ENCODE measurements around the gene PIK3IP1.

PIK3IP1 gene

DNA sequence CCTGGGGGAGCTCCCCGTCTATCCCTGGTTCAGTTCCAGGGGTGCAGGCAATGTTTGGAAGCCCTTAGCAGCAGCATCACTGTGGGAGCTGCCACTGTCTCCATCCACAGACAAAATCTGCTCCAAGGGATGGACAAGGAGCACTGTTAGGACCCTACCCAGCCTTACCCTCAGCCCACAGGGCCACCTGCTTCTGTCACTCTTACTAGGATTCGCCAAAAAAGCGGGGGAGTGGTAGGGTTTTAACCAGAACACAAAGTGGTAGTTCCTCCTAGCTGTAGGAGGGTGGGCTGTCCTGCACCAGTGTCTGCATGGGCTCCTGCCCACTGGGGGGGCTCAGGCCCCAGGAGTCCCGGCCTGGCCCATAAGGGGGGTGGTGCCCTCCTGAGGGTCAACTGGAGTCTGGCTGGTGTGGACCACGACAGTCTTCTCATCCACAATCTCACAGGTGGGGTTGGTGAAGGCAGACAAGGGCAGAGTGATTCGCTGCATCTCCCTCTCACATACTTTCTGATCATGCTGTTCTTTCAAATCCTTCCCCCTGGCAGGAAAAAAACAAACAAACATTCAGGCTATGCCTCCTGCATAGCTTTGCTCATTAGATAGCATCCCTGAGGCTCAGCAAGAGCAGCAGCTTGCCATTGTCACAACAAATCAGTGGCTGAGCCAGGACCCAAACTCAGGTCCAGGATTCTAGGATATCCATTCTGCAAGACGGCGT lies 9.4 kb downstream of the PIK3IP1 start:
- TF ChIP-seq, protein P1, sequence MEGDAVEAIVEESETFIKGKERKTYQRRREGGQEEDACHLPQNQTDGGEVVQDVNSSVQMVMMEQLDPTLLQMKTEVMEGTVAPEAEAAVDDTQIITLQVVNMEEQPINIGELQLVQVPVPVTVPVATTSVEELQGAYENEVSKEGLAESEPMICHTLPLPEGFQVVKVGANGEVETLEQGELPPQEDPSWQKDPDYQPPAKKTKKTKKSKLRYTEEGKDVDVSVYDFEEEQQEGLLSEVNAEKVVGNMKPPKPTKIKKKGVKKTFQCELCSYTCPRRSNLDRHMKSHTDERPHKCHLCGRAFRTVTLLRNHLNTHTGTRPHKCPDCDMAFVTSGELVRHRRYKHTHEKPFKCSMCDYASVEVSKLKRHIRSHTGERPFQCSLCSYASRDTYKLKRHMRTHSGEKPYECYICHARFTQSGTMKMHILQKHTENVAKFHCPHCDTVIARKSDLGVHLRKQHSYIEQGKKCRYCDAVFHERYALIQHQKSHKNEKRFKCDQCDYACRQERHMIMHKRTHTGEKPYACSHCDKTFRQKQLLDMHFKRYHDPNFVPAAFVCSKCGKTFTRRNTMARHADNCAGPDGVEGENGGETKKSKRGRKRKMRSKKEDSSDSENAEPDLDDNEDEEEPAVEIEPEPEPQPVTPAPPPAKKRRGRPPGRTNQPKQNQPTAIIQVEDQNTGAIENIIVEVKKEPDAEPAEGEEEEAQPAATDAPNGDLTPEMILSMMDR (conservative IDR thresholded peaks at IDR 0.05): no peak
- H3K27ac ChIP-seq: no peak overlapping the region

- H3K27ac ChIP-seq: no peak overlapping the region
- TF ChIP-seq, protein P1 (conservative IDR thresholded peaks at IDR 0.05): no peak
These were observed 10.6 kb downstream of the PIK3IP1 start for GRCh38 chr22:31281733-31282132.

DNA sequence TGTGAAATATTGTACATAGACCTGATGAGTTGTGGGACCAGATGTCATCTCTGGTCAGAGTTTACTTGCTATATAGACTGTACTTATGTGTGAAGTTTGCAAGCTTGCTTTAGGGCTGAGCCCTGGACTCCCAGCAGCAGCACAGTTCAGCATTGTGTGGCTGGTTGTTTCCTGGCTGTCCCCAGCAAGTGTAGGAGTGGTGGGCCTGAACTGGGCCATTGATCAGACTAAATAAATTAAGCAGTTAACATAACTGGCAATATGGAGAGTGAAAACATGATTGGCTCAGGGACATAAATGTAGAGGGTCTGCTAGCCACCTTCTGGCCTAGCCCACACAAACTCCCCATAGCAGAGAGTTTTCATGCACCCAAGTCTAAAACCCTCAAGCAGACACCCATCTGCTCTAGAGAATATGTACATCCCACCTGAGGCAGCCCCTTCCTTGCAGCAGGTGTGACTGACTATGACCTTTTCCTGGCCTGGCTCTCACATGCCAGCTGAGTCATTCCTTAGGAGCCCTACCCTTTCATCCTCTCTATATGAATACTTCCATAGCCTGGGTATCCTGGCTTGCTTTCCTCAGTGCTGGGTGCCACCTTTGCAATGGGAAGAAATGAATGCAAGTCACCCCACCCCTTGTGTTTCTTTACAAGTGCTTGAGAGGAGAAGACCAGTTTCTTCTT lies 12.3 kb downstream of the PIK3IP1 start:
- TF ChIP-seq, protein P1 (conservative IDR thresholded peaks at IDR 0.05): no peak
- no peak overlapping the region for H3K27ac ChIP-seq

DNA sequence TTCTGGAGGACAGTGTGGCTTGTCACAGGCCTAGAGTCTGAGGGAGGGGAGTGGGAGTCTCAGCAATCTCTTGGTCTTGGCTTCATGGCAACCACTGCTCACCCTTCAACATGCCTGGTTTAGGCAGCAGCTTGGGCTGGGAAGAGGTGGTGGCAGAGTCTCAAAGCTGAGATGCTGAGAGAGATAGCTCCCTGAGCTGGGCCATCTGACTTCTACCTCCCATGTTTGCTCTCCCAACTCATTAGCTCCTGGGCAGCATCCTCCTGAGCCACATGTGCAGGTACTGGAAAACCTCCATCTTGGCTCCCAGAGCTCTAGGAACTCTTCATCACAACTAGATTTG lies 13.0 kb downstream of the PIK3IP1 start:
- H3K27ac ChIP-seq: no peak overlapping the region
- TF ChIP-seq, protein P1 (conservative IDR thresholded peaks at IDR 0.05): no peak

DNA sequence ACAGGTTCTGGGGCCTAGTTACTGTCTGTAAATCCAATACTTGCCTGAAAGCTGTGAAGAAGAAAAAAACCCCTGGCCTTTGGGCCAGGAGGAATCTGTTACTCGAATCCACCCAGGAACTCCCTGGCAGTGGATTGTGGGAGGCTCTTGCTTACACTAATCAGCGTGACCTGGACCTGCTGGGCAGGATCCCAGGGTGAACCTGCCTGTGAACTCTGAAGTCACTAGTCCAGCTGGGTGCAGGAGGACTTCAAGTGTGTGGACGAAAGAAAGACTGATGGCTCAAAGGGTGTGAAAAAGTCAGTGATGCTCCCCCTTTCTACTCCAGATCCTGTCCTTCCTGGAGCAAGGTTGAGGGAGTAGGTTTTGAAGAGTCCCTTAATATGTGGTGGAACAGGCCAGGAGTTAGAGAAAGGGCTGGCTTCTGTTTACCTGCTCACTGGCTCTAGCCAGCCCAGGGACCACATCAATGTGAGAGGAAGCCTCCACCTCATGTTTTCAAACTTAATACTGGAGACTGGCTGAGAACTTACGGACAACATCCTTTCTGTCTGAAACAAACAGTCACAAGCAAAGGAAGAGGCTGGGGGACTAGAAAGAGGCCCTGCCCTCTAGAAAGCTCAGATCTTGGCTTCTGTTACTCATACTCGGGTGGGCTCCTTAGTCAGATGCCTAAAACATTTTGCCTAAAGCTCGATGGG lies 13.5 kb downstream of the PIK3IP1 start:
- H3K27ac ChIP-seq: no peak overlapping the region
- TF ChIP-seq, protein P1 (conservative IDR thresholded peaks at IDR 0.05): no peak

GRCh38 chr22:31278151-31278621 lies 14.1 kb downstream of the PIK3IP1 start:
- H3K27ac ChIP-seq: no peak overlapping the region
- TF ChIP-seq, protein P1 (conservative IDR thresholded peaks at IDR 0.05): no peak

GRCh38 chr22:31277741-31278140 lies 14.5 kb downstream of the PIK3IP1 start:
- TF ChIP-seq, protein P1 (conservative IDR thresholded peaks at IDR 0.05): no peak

More at GRCh38 chr22:31277741-31278140, 14.5 kb downstream of the PIK3IP1 start:
- no peak overlapping the region for H3K27ac ChIP-seq

Data from VCaP (cell line).